NT2/D1 (cell line): ENCODE results near the gene CLCN4.

Experiments used
- SUZ12 ChIP-seq: IDR thresholded peaks from 2 replicates; pipeline ENCODE4 v1.6.1; 2011; ENCODE audit not compliant: insufficient read length, insufficient read depth; ENCODE audit errors: extremely low read depth
- YY1 ChIP-seq: IDR thresholded peaks from 2 replicates; pipeline ENCODE4 v1.6.1; 2011; ENCODE audit not compliant: insufficient read length, insufficient read depth
- ZNF274 ChIP-seq: IDR thresholded peaks from 2 replicates; pipeline ENCODE4 v1.6.1; 2011; ENCODE audit warnings: mild to moderate bottlenecking, low read depth, low read length

DNA sequence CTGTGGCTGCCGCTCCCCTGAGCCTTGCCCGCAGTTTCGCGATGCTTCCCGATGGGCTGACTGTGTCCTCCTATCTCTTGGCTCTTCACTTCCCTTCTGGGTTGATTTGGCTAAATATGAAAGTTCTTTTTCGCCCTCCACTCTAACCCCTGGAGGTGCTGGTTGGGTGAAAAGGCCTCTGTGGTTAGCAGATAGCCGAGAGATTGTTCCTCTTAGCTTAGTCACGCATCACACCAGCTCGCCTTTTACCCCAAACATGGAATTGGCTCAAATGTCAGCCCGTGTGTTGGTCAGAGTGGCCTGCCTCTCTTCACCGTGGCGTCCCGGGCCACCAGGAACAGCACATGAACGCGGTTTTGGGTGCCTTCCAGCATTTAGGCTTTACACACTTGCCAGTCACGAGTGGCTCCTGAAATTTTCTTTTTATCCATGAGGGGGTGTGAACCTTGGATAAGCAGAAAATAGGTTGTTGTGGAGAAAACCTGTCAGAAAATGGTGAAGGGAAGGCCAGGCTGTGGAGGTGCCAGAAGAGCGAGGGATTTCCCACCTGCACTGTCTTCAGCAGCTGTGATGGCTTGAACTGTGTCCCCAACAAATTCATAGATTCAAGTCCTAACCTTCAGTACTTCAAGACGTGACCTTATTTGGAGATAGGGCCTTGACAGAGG lies 8.9 kb downstream of the CLCN4 start:
- TF ChIP-seq SUZ12 (no peak), YY1 (no peak), ZNF274 (no peak)
